AG10803 (cell line): ENCODE data around the gene SERF2.

Source experiments
- DNase-seq: peaks from one replicate; pipeline ENCODE4 v3.0.0; 2010; ENCODE audit warnings: low read depth
- H3K4me3 ChIP-seq: 2 replicates; pipeline ENCODE4 v1.5.1; 2011; ENCODE audit warnings: mild to moderate bottlenecking, low read length, control low read depth
- TF ChIP-seq, protein P1 (sequence below): conservative IDR thresholded peaks from 2 replicates; pipeline ENCODE4 v1.5.1; 2011; ENCODE audit warnings: mild to moderate bottlenecking, low read length, control low read depth, inconsistent platforms

SERF2 gene

GRCh38 chr15:43791993-43792760 lies at the start of gene SERF2:
SERF2 (plus strand) TSS chr15:43792320; CDS start chr15:43792377, 57 bp downstream.
- peak; percentile 100 for DNase-seq
- TF ChIP-seq, protein P1, sequence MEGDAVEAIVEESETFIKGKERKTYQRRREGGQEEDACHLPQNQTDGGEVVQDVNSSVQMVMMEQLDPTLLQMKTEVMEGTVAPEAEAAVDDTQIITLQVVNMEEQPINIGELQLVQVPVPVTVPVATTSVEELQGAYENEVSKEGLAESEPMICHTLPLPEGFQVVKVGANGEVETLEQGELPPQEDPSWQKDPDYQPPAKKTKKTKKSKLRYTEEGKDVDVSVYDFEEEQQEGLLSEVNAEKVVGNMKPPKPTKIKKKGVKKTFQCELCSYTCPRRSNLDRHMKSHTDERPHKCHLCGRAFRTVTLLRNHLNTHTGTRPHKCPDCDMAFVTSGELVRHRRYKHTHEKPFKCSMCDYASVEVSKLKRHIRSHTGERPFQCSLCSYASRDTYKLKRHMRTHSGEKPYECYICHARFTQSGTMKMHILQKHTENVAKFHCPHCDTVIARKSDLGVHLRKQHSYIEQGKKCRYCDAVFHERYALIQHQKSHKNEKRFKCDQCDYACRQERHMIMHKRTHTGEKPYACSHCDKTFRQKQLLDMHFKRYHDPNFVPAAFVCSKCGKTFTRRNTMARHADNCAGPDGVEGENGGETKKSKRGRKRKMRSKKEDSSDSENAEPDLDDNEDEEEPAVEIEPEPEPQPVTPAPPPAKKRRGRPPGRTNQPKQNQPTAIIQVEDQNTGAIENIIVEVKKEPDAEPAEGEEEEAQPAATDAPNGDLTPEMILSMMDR, result no peak
- H3K4me3 ChIP-seq, result peak within 1 kb of the TSS; percentile 100

GRCh38 chr15:43746245-43746902 lies 45.7 kb upstream of the SERF2 start, which contains the start of gene PDIA3:
PDIA3 (plus strand) TSS chr15:43746438; CDS start chr15:43746540, 102 bp downstream.
- H3K4me3 ChIP-seq, result peak within 1 kb of the TSS; percentile 72
- peak; percentile 87 for DNase-seq

- H3K4me3 ChIP-seq, result peak overlapping the region; percentile 72
- peak; percentile 31 for DNase-seq
Observed at GRCh38 chr15:43746903-43747309, 45.2 kb upstream of the SERF2 start.

DNA sequence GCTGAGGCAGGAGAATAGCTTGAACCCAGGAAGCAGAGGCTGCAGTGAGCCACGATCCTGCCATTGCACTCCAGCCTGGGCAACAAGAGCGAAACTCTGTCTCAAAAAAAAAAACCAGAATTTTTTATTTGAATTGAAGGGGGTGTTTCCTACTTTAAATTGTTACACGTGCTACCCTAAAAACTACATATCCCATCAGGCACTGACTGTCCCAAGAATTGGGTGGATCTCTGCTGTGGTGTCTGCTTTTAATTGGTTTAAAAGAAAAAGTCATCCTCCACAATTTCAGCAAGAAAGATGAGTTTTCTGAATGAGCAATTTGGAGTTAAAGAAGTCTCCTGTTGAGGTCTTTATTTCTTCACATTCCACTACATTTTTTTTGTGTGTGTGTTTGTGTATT lies 43.7 kb upstream of the SERF2 start:
- TF ChIP-seq, protein P1, result no peak
- peak overlapping the region; percentile 72 for H3K4me3 ChIP-seq
- peak; percentile 34 for DNase-seq

DNA sequence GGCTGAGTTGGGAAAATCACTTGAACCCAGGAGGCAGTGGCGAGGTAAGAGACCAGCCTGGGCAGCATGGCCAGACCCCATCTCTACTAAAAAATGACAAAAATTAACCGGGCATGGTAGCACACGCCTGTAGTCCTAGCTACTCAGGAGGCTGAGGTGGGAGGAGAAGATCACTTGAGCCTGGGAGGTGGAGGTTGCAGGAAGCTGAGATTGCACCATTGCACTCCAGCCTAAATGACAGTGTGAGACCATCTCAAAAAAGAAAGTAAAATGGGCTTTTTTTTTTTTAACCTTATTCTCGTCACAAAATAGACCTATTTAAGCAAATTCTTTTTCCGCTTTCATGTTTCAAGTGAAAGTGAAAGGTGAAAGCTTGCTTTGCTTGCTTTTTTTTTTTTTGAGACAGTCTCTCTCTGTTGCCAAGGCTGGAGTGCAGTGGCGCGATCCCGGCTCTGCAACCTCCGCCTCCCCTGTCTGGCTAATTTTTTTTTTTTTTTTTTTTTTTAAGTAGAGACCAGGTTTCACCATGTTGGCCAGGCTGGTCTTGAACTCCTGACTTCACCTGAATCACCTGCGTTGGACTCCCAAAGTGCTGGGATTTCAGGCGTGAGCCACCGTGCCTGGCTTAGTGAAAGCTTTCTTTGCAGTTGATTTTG lies 42.3 kb upstream of the SERF2 start:
- no peak for DNase-seq
- TF ChIP-seq, protein P1, result no peak
- peak overlapping the region; percentile 26; the same call in 1 of the 2 replicates for H3K4me3 ChIP-seq

- no peak overlapping the region for H3K4me3 ChIP-seq
Observed at GRCh38 chr15:43751885-43752284, 40.2 kb upstream of the SERF2 start.

DNA sequence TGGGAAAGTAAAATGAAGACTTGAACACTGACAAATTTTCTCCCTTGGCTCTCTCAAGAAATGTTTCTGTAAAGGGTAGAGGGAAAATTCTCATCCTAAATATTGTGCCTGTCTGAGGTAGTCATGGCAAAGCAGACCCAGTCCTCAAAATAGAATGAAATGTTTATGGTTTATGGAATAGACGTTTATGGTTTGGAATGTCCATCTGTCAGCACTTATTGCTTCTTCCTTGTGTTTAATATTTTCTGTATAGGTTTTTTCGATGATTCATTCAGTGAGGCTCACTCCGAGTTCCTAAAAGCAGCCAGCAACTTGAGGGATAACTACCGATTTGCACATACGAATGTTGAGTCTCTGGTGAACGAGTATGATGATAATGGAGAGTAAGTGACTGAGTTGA lies 29.3 kb upstream of the SERF2 start:
- no peak overlapping the region for H3K4me3 ChIP-seq
- TF ChIP-seq, protein P1, result no peak
- peak; percentile 17 for DNase-seq

More at GRCh38 chr15:43751885-43752284, 40.2 kb upstream of the SERF2 start:
- TF ChIP-seq, protein P1, result no peak
- DNase-seq, result no peak
